Muscle layer of duodenum (tissue), 2 donors: ENCODE measurements around the gene CCDC33.

Experiments
- H3K27ac ChIP-seq: one replicate; pipeline ENCODE4 v1.7.0; 2013; ENCODE audit warnings: mild to moderate bottlenecking, low read length
- H3K27me3 ChIP-seq: one replicate; pipeline ENCODE4 v1.7.0; 2013; ENCODE audit warnings: low read depth, mild to moderate bottlenecking, control low read depth, low read length
- H3K36me3 ChIP-seq, 2 donors: one replicate each; pipeline ENCODE4 v1.7.0; 2013; ENCODE audit warnings: low read length in 2 of 2, control low read depth in 1 of 2, mild to moderate bottlenecking in 1 of 2; ENCODE audit not compliant: insufficient read depth in 2 of 2, control insufficient read depth in 1 of 2
- H3K4me1 ChIP-seq, 2 donors: one replicate each; pipeline ENCODE4 v1.7.0; 2013; ENCODE audit warnings: low read length in 2 of 2, mild to moderate bottlenecking in 2 of 2, control low read depth in 1 of 2, moderate library complexity in 1 of 2; ENCODE audit not compliant: insufficient read depth in 2 of 2, control insufficient read depth in 1 of 2
- H3K4me3 ChIP-seq, 2 donors: one replicate each; pipeline ENCODE4 v1.7.0; 2013; ENCODE audit warnings: low read length in 2 of 2, low read depth in 1 of 2, mild to moderate bottlenecking in 1 of 2
- H3K9me3 ChIP-seq, 2 donors: one replicate each; pipeline ENCODE4 v1.7.0; 2013; ENCODE audit warnings: low read length in 2 of 2, control low read depth in 1 of 2, mild to moderate bottlenecking in 1 of 2; ENCODE audit not compliant: control insufficient read depth in 1 of 2
- donor health status: healthy.

Gene CCDC33

GRCh38 chr15:74295800-74296199 lies 59.7 kb downstream of the CCDC33 start:
- Histone ChIP-seq H3K27ac (no peak overlapping the region), H3K4me3 (no peak overlapping the region), H3K36me3 (no peaks in the 10 kb centered on the region), H3K4me1 (no peaks in the 10 kb centered on the region), H3K9me3 (no peaks in the 10 kb centered on the region), H3K27me3 (no peaks in the 10 kb centered on the region)

- no peaks in the 10 kb centered on the region for H3K27me3 ChIP-seq
- no peaks in the 10 kb centered on the region for H3K36me3 ChIP-seq
Observed at GRCh38 chr15:74297887-74298286, 61.8 kb downstream of the CCDC33 start.

GRCh38 chr15:74300057-74300795 lies 64.1 kb downstream of the CCDC33 start:
- Histone ChIP-seq H3K27ac (no peak overlapping the region), H3K36me3 (no peaks in the 10 kb centered on the region), H3K4me1 (no peaks in the 10 kb centered on the region), H3K27me3 (no peaks in the 10 kb centered on the region), H3K4me3 (no peak overlapping the region), H3K9me3 (no peaks in the 10 kb centered on the region)

More at GRCh38 chr15:74297887-74298286, 61.8 kb downstream of the CCDC33 start:
- H3K27ac ChIP-seq, result no peak overlapping the region
- H3K9me3 ChIP-seq, result no peaks in the 10 kb centered on the region
- H3K4me3 ChIP-seq, result no peak overlapping the region
- no peaks in the 10 kb centered on the region for H3K4me1 ChIP-seq

GRCh38 chr15:74301583-74302361 lies 65.6 kb downstream of the CCDC33 start:
- Histone ChIP-seq H3K4me1 (no peaks in the 10 kb centered on the region), H3K9me3 (no peaks in the 10 kb centered on the region), H3K4me3 (no peak overlapping the region), H3K36me3 (no peaks in the 10 kb centered on the region), H3K27me3 (no peaks in the 10 kb centered on the region), H3K27ac (no peak overlapping the region)

- Histone ChIP-seq H3K36me3 (no peaks in the 10 kb centered on the region), H3K27ac (no peak overlapping the region), H3K9me3 (no peaks in the 10 kb centered on the region), H3K4me3 (no peak overlapping the region), H3K27me3 (no peaks in the 10 kb centered on the region), H3K4me1 (no peaks in the 10 kb centered on the region)
Observed at GRCh38 chr15:74302821-74303359, 66.8 kb downstream of the CCDC33 start.

- Histone ChIP-seq H3K9me3 (no peaks in the 10 kb centered on the region), H3K4me1 (no peaks in the 10 kb centered on the region), H3K36me3 (no peaks in the 10 kb centered on the region), H3K4me3 (no peak overlapping the region), H3K27me3 (no peaks in the 10 kb centered on the region), H3K27ac (no peak overlapping the region)
Observed at GRCh38 chr15:74303741-74304309, 67.7 kb downstream of the CCDC33 start.

GRCh38 chr15:74304431-74304830 lies 68.3 kb downstream of the CCDC33 start:
- no peak overlapping the region for H3K27ac ChIP-seq
- no peak overlapping the region for H3K4me3 ChIP-seq
- no peaks in the 10 kb centered on the region for H3K9me3 ChIP-seq
- no peaks in the 10 kb centered on the region for H3K36me3 ChIP-seq
- no peaks in the 10 kb centered on the region for H3K4me1 ChIP-seq
- no peaks in the 10 kb centered on the region for H3K27me3 ChIP-seq

GRCh38 chr15:74305687-74306086 lies 69.6 kb downstream of the CCDC33 start:
- Histone ChIP-seq H3K27ac (no peak overlapping the region), H3K4me3 (no peak overlapping the region), H3K9me3 (no peaks in the 10 kb centered on the region), H3K4me1 (no peaks in the 10 kb centered on the region), H3K36me3 (no peaks in the 10 kb centered on the region), H3K27me3 (no peaks in the 10 kb centered on the region)

GRCh38 chr15:74306781-74307217 lies 70.7 kb downstream of the CCDC33 start:
- Histone ChIP-seq H3K27me3 (no peaks in the 10 kb centered on the region), H3K36me3 (no peaks in the 10 kb centered on the region), H3K27ac (no peak overlapping the region), H3K4me3 (no peak overlapping the region), H3K9me3 (no peaks in the 10 kb centered on the region), H3K4me1 (no peaks in the 10 kb centered on the region)

- no peak overlapping the region for H3K27ac ChIP-seq
Observed at GRCh38 chr15:74307827-74308811, 72.0 kb downstream of the CCDC33 start.

More at GRCh38 chr15:74307827-74308811, 72.0 kb downstream of the CCDC33 start:
- no peaks in the 10 kb centered on the region for H3K4me1 ChIP-seq
- no peaks in the 10 kb centered on the region for H3K36me3 ChIP-seq
- H3K4me3 ChIP-seq, result no peak overlapping the region
- H3K27me3 ChIP-seq, result no peaks in the 10 kb centered on the region
- no peaks in the 10 kb centered on the region for H3K9me3 ChIP-seq
